ENCODE results near the gene BTBD19.

Gene BTBD19

GRCh38 chr1:44801491-44802305, 6.6 kb upstream of the BTBD19 start:
- no peak for TF ChIP-seq CTCF (IDR thresholded peaks at IDR 0.05; ENCODE audit: low read depth, low read length, missing control alignments)
- peak overlapping the region; percentile 93 for H3K4me3 ChIP-seq (ENCODE audit: low read depth, low read length)
- DNase-seq (ENCODE audit: low read depth), result no peak

GRCh38 chr1:44802306-44803061, 5.8 kb upstream of the BTBD19 start:
- peak overlapping the region; percentile 93 for H3K4me3 ChIP-seq (ENCODE audit: low read depth, low read length)
- no peak for DNase-seq (ENCODE audit: low read depth)
- TF ChIP-seq CTCF (IDR thresholded peaks at IDR 0.05; ENCODE audit: low read depth, low read length, missing control alignments), result no peak

DNA sequence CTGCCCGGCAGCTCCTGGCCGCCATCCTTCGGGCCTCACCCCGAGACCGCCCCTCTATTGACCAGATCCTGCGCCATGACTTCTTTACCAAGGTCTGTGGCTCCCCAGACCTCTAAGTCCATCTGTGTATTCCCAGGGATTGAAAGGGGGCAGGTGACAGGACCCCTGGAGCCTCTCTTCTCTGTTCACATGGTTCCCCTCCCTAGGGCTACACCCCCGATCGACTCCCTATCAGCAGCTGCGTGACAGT, 5.3 kb upstream of the BTBD19 start:
- DNase-seq (ENCODE audit: low read depth), result no peak
- no peak overlapping the region for H3K4me3 ChIP-seq (ENCODE audit: low read depth, low read length)
- TF ChIP-seq CTCF (IDR thresholded peaks at IDR 0.05; ENCODE audit: low read depth, low read length, missing control alignments), result no peak

DNA sequence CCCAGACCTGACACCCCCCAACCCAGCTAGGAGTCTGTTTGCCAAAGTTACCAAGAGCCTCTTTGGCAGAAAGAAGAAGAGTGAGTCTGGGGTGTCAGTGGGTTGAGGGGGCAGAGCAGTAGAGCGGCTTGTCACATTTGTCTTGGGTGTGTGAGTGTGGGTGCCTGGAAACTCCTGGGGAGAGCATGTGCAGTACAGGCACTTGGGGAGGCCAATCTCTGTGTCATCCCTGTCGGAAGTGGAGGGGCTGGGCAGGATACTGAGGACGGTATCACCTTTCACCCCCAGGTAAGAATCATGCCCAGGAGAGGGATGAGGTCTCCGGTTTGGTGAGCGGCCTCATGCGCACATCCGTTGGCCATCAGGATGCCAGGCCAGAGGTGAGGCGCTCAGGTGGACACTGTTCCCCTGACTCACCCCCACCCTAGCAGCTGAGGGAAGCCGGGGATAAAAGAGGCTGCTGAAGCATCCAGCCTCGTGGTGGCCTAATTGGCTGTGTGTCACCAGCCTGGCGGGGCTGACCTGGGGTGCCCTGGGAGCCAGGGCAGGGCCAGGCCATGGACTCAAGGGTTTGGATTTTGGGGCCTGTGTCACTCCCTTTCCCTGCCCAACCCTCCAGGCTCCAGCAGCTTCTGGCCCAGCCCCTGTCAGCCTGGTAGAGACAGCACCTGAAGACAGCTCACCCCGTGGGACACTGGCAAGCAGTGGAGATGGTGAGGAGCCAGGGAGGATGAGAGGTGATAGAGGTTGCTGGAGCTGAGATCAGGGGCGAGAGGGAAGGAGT, 4.8 kb upstream of the BTBD19 start:
- no peak for TF ChIP-seq CTCF (IDR thresholded peaks at IDR 0.05; ENCODE audit: low read depth, low read length, missing control alignments)
- H3K4me3 ChIP-seq (ENCODE audit: low read depth, low read length), result no peak overlapping the region

GRCh38 chr1:44805311-44806024, 2.9 kb upstream of the BTBD19 start:
- no peak for DNase-seq (ENCODE audit: low read depth)
- no peak for TF ChIP-seq CTCF (IDR thresholded peaks at IDR 0.05; ENCODE audit: low read depth, low read length, missing control alignments)
- no peak overlapping the region for H3K4me3 ChIP-seq (ENCODE audit: low read depth, low read length)

More for the DNA sequence above, 4.8 kb upstream of the BTBD19 start:
- DNase-seq (ENCODE audit: low read depth), result no peak

DNA sequence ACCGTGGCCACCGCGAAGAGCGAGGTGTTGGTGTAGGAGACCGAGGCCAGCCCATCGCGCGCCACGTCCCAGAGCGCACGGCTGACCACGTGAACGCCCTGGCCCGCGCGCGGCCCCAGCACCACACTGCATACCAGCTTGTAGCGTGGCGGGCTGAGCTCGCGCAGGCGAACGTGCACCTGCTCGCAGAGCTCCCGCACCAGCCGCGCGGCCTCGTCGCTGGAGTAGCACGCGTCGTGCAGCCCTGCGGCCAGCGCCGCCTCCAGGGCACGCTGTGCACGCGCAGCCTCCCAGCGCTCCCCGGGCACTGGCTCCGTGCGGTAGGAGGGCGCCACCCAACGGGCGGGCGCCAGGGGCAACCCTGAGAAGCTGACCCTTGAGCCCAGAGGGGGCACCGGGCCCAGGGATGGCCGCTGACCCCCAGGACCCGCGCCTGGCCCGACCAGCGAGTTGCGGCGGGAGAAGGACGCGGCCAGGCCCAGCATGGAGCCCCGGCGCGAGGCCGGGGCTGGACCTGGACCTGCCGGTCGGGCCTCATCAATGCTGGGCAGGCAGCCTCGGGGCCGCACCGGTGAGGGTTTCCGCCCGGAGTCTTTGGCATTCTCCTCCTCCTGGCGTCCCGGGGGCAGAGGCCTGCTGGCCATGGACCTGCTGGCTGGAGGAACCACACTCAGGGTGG, 2.2 kb upstream of the BTBD19 start:
- no peak for TF ChIP-seq CTCF (IDR thresholded peaks at IDR 0.05; ENCODE audit: low read depth, low read length, missing control alignments)
- H3K4me3 ChIP-seq (ENCODE audit: low read depth, low read length), result no peak overlapping the region
- DNase-seq (ENCODE audit: low read depth), result no peak
